ENCODE measurements around the gene PADI2.

PADI2 gene

GRCh38 chr1:17102232-17102631, 17.0 kb downstream of the PADI2 start:
- Histone ChIP-seq H3K4me3 (ENCODE audit: low read length in 2 of 2) (no peak overlapping the region), H2AK5ac (ENCODE audit: low read depth, low read length) (no peak overlapping the region), H4K8ac (ENCODE audit: low read depth, low read length) (no peak overlapping the region), H3K9ac (ENCODE audit: low read depth, low read length, poor library complexity) (no peak overlapping the region), H3K79me1 (ENCODE audit: low read depth, low read length) (no peaks in the 10 kb centered on the region), H4K91ac (ENCODE audit: low read depth, low read length, poor library complexity) (no peak overlapping the region), H3K27ac (replicated peaks; ENCODE audit: low read length) (no peak overlapping the region), H3K4me2 (ENCODE audit: insufficient read depth, low read length, poor library complexity, severe bottlenecking) (no peak overlapping the region), H2BK5ac (ENCODE audit: low read length) (no peak overlapping the region), H2BK15ac (ENCODE audit: low read length) (no peak overlapping the region), H2BK120ac (ENCODE audit: low read depth, low read length) (no peak overlapping the region), H2BK12ac (ENCODE audit: low read length) (no peak overlapping the region), H3K14ac (ENCODE audit: low read length) (no peak overlapping the region), H3K27me3 (ENCODE audit: control insufficient read depth in 3 of 3, insufficient read depth in 3 of 3, low read depth in 1 of 3, low read length in 3 of 3) (peaks cover 0 to 38% (median 0%) of the 10 kb centered on the region in 3 experiments), H3K9me3 (replicated peaks in 1 of 2; ENCODE audit: control insufficient read depth in 2 of 2, insufficient read depth in 1 of 2, low read depth in 1 of 2, low read length in 2 of 2) (no peaks in the 10 kb centered on the region), H3K36me3 (replicated peaks in 1 of 2; ENCODE audit: control insufficient read depth in 2 of 2, insufficient read depth in 2 of 2, low read length in 2 of 2) (no peaks in the 10 kb centered on the region), H2AFZ (ENCODE audit: low read length) (no peak overlapping the region), H3K4me1 (ENCODE audit: control insufficient read depth in 2 of 2, insufficient read depth in 1 of 2, low read depth in 1 of 2, low read length in 2 of 2) (peaks cover 0 to 12% of the 10 kb centered on the region in 2 donors), H3K4ac (ENCODE audit: low read length) (no peak overlapping the region), H3K23ac (ENCODE audit: low read depth, low read length, poor library complexity) (no peak overlapping the region), H3K18ac (ENCODE audit: low read length) (no peak overlapping the region)
- DNase-seq (ENCODE audit: low spot score) = no peak
- WGBS, 2 donors (ENCODE audit: extremely low coverage in 2 of 2, insufficient read length in 2 of 2, insufficient replicate concordance in 1 of 2) = no CpG with 5 or more reads among the region's 2 CpGs

GRCh38 chr1:17101261-17101660, 18.0 kb downstream of the PADI2 start:
- H3K79me1 ChIP-seq (ENCODE audit: low read depth, low read length) = no peaks in the 10 kb centered on the region
- no peak overlapping the region for H2BK120ac ChIP-seq (ENCODE audit: low read depth, low read length)
- H2BK5ac ChIP-seq (ENCODE audit: low read length) = no peak overlapping the region
- peaks cover 0 to 38% (median 0%) of the 10 kb centered on the region in 3 experiments for H3K27me3 ChIP-seq (ENCODE audit: control insufficient read depth in 3 of 3, insufficient read depth in 3 of 3, low read depth in 1 of 3, low read length in 3 of 3)
- no peak overlapping the region for H3K4me2 ChIP-seq (ENCODE audit: insufficient read depth, low read length, poor library complexity, severe bottlenecking)
- no peak overlapping the region for H2BK15ac ChIP-seq (ENCODE audit: low read length)
- H3K9ac ChIP-seq (ENCODE audit: low read depth, low read length, poor library complexity) = no peak overlapping the region
- no peak overlapping the region for H3K27ac ChIP-seq (replicated peaks; ENCODE audit: low read length)
- H3K4ac ChIP-seq (ENCODE audit: low read length) = no peak overlapping the region
- H3K23ac ChIP-seq (ENCODE audit: low read depth, low read length, poor library complexity) = no peak overlapping the region
- H3K14ac ChIP-seq (ENCODE audit: low read length) = no peak overlapping the region
- no peak overlapping the region for H3K18ac ChIP-seq (ENCODE audit: low read length)
- no peak overlapping the region for H4K91ac ChIP-seq (ENCODE audit: low read depth, low read length, poor library complexity)
- DNase-seq (ENCODE audit: low spot score) = no peak
- no peaks in the 10 kb centered on the region for H3K36me3 ChIP-seq (replicated peaks in 1 of 2; ENCODE audit: control insufficient read depth in 2 of 2, insufficient read depth in 2 of 2, low read length in 2 of 2)
- WGBS, 2 donors (ENCODE audit: extremely low coverage in 2 of 2, insufficient read length in 2 of 2, insufficient replicate concordance in 1 of 2) = no CpG with 5 or more reads among the region's 4 CpGs
- H3K4me3 ChIP-seq (ENCODE audit: low read length in 2 of 2) = no peak overlapping the region
- peaks cover 0 to 13% of the 10 kb centered on the region in 2 donors for H3K4me1 ChIP-seq (ENCODE audit: control insufficient read depth in 2 of 2, insufficient read depth in 1 of 2, low read depth in 1 of 2, low read length in 2 of 2)
- no peak overlapping the region for H4K8ac ChIP-seq (ENCODE audit: low read depth, low read length)
- no peaks in the 10 kb centered on the region for H3K9me3 ChIP-seq (replicated peaks in 1 of 2; ENCODE audit: control insufficient read depth in 2 of 2, insufficient read depth in 1 of 2, low read depth in 1 of 2, low read length in 2 of 2)
- H2BK12ac ChIP-seq (ENCODE audit: low read length) = no peak overlapping the region
- H2AK5ac ChIP-seq (ENCODE audit: low read depth, low read length) = no peak overlapping the region
- no peak overlapping the region for H2AFZ ChIP-seq (ENCODE audit: low read length)

- no peak overlapping the region for H3K4me3 ChIP-seq (ENCODE audit: low read length in 2 of 2)
- no peak overlapping the region for H2AK5ac ChIP-seq (ENCODE audit: low read depth, low read length)
- no peak overlapping the region for H2AFZ ChIP-seq (ENCODE audit: low read length)
- no peak overlapping the region for H2BK120ac ChIP-seq (ENCODE audit: low read depth, low read length)
- no peak overlapping the region for H2BK15ac ChIP-seq (ENCODE audit: low read length)
- H3K23ac ChIP-seq (ENCODE audit: low read depth, low read length, poor library complexity) = no peak overlapping the region
- H4K91ac ChIP-seq (ENCODE audit: low read depth, low read length, poor library complexity) = no peak overlapping the region
- no CpG with 5 or more reads among the region's 10 CpGs for WGBS, 2 donors (ENCODE audit: extremely low coverage in 2 of 2, insufficient read length in 2 of 2, insufficient replicate concordance in 1 of 2)
- H3K36me3 ChIP-seq (replicated peaks in 1 of 2; ENCODE audit: control insufficient read depth in 2 of 2, insufficient read depth in 2 of 2, low read length in 2 of 2) = no peaks in the 10 kb centered on the region
- H2BK12ac ChIP-seq (ENCODE audit: low read length) = no peak overlapping the region
- H2BK5ac ChIP-seq (ENCODE audit: low read length) = no peak overlapping the region
- no peak overlapping the region for H3K4me2 ChIP-seq (ENCODE audit: insufficient read depth, low read length, poor library complexity, severe bottlenecking)
- no peak overlapping the region for H3K14ac ChIP-seq (ENCODE audit: low read length)
- DNase-seq (ENCODE audit: low spot score) = no peak
- no peak overlapping the region for H3K4ac ChIP-seq (ENCODE audit: low read length)
- no peaks in the 10 kb centered on the region for H3K9me3 ChIP-seq (replicated peaks in 1 of 2; ENCODE audit: control insufficient read depth in 2 of 2, insufficient read depth in 1 of 2, low read depth in 1 of 2, low read length in 2 of 2)
- no peak overlapping the region for H3K27ac ChIP-seq (replicated peaks; ENCODE audit: low read length)
- peaks cover 0 to 19% of the 10 kb centered on the region in 2 donors for H3K4me1 ChIP-seq (ENCODE audit: control insufficient read depth in 2 of 2, insufficient read depth in 1 of 2, low read depth in 1 of 2, low read length in 2 of 2)
- H4K8ac ChIP-seq (ENCODE audit: low read depth, low read length) = no peak overlapping the region
- no peaks in the 10 kb centered on the region for H3K79me1 ChIP-seq (ENCODE audit: low read depth, low read length)
- no peak overlapping the region for H3K9ac ChIP-seq (ENCODE audit: low read depth, low read length, poor library complexity)
- no peak overlapping the region for H3K18ac ChIP-seq (ENCODE audit: low read length)
- peaks cover 0 to 47% (median 0%) of the 10 kb centered on the region in 3 experiments for H3K27me3 ChIP-seq (ENCODE audit: control insufficient read depth in 3 of 3, insufficient read depth in 3 of 3, low read depth in 1 of 3, low read length in 3 of 3)
These were observed 19.5 kb downstream of the PADI2 start for GRCh38 chr1:17099616-17100340.

- no peak overlapping the region for H2BK120ac ChIP-seq (ENCODE audit: low read depth, low read length)
- H3K36me3 ChIP-seq (replicated peaks in 1 of 2; ENCODE audit: control insufficient read depth in 2 of 2, insufficient read depth in 2 of 2, low read length in 2 of 2) = no peaks in the 10 kb centered on the region
- peaks cover 0 to 19% of the 10 kb centered on the region in 2 donors for H3K4me1 ChIP-seq (ENCODE audit: control insufficient read depth in 2 of 2, insufficient read depth in 1 of 2, low read depth in 1 of 2, low read length in 2 of 2)
- no peak overlapping the region for H3K23ac ChIP-seq (ENCODE audit: low read depth, low read length, poor library complexity)
- H2AFZ ChIP-seq (ENCODE audit: low read length) = no peak overlapping the region
- no peak overlapping the region for H2AK5ac ChIP-seq (ENCODE audit: low read depth, low read length)
- H3K14ac ChIP-seq (ENCODE audit: low read length) = no peak overlapping the region
- no peaks in the 10 kb centered on the region for H3K79me1 ChIP-seq (ENCODE audit: low read depth, low read length)
- H3K4me2 ChIP-seq (ENCODE audit: insufficient read depth, low read length, poor library complexity, severe bottlenecking) = no peak overlapping the region
- no peak overlapping the region for H3K27ac ChIP-seq (replicated peaks; ENCODE audit: low read length)
- H2BK5ac ChIP-seq (ENCODE audit: low read length) = peak overlapping the region; percentile 7
- no CpG with 5 or more reads among the region's 13 CpGs for WGBS, 2 donors (ENCODE audit: extremely low coverage in 2 of 2, insufficient read length in 2 of 2, insufficient replicate concordance in 1 of 2)
- H3K18ac ChIP-seq (ENCODE audit: low read length) = peak overlapping the region; percentile 31
- no peak overlapping the region for H4K91ac ChIP-seq (ENCODE audit: low read depth, low read length, poor library complexity)
- no peaks in the 10 kb centered on the region for H3K9me3 ChIP-seq (replicated peaks in 1 of 2; ENCODE audit: control insufficient read depth in 2 of 2, insufficient read depth in 1 of 2, low read depth in 1 of 2, low read length in 2 of 2)
- DNase-seq (ENCODE audit: low spot score) = no peak
- no peak overlapping the region for H3K4me3 ChIP-seq (ENCODE audit: low read length in 2 of 2)
- peaks cover 0 to 52% (median 0%) of the 10 kb centered on the region in 3 experiments for H3K27me3 ChIP-seq (ENCODE audit: control insufficient read depth in 3 of 3, insufficient read depth in 3 of 3, low read depth in 1 of 3, low read length in 3 of 3)
- no peak overlapping the region for H3K9ac ChIP-seq (ENCODE audit: low read depth, low read length, poor library complexity)
- H3K4ac ChIP-seq (ENCODE audit: low read length) = no peak overlapping the region
- no peak overlapping the region for H2BK12ac ChIP-seq (ENCODE audit: low read length)
- H4K8ac ChIP-seq (ENCODE audit: low read depth, low read length) = no peak overlapping the region
- H2BK15ac ChIP-seq (ENCODE audit: low read length) = no peak overlapping the region
These were observed 20.6 kb downstream of the PADI2 start for GRCh38 chr1:17098446-17099317.
